HepG2 (cell line): ENCODE data around the gene ADGRF4. TPM values are rescaled to one million over a fixed set of nuclear protein-coding genes. Genes with fewer than 3 reads are reported as not detected.

ENCODE experiments used
- ATAC-seq: fragments of 200-7000 bp; cut with Tn5 transposase; 3 replicates; pipeline ENCODE4 v1.9.1; 2020; ENCODE audit warnings: mild to moderate bottlenecking, moderate library complexity
- BruUV-seq: library from RNA; stranded (reverse); fragments of 400-500 nt; replicated peaks from 2 replicates; lab custom pipeline; 2021; lab: Mats Ljungman, UMichigan
- CTCF ChIA-PET: fragments of 300-600 bp; formaldehyde crosslinking; extraction: SDS; loops from one replicate; lab custom pipeline; 2021; ENCODE audit warnings: low total read pairs, inconsistent platforms, low intra/inter-chr PET ratio; lab: Yijun Ruan, JAX
- POLR2A ChIA-PET: fragments of 350-600 bp; sonication (Branson Sonifier 250); formaldehyde crosslinking; loops from one replicate; lab custom pipeline; 2020; ENCODE audit warnings: antibody characterized with exemption, inconsistent platforms; lab: Yijun Ruan, JAX
- DNase-seq: peaks from one replicate; pipeline ENCODE4 v3.0.0-alpha.2; 2015; ENCODE audit warnings: low spot score
- FAIRE-seq: peaks from 3 replicates; lab custom pipeline; 2011; peaks lifted over from hg19 to GRCh38; lab: Jason Lieb, UNC
- H2AFZ ChIP-seq: one replicate; pipeline ENCODE4 v1.6.1; 2011; ENCODE audit warnings: low read length, inconsistent platforms
- H3K27ac ChIP-seq: fragments of 300-600 bp; 3 replicates; pipeline ENCODE4 v1.8.0; 2011; ENCODE audit warnings: mixed run types, mild to moderate bottlenecking, mixed read lengths, low read length, inconsistent platforms; ENCODE audit not compliant: insufficient read depth; ENCODE audit errors: extremely low read length
- H3K27me3 ChIP-seq, 2 experiments: fragments of 200-600 bp in 1 of 2; 2 replicates in 1 of 2; 3 replicates in 1 of 2; pipeline versions ENCODE4 v1.6.0 to v1.8.0; 2011; ENCODE audit warnings: low read length in 2 of 2, mild to moderate bottlenecking in 2 of 2, moderate library complexity in 2 of 2, inconsistent platforms in 1 of 2; ENCODE audit not compliant: insufficient read depth in 2 of 2, control insufficient read depth in 1 of 2
- H3K36me3 ChIP-seq, 2 experiments: fragments of 200-600 bp in 1 of 2; replicated peaks in 1 of 2; 2 replicates in 1 of 2; 3 replicates in 1 of 2; pipeline versions ENCODE4 v1.5.1 to v1.8.0; 2011; ENCODE audit warnings: low read length in 2 of 2, inconsistent platforms in 1 of 2; ENCODE audit not compliant: insufficient read depth in 2 of 2, control insufficient read depth in 1 of 2
- H3K4me1 ChIP-seq: 2 replicates; pipeline ENCODE4 v1.5.1; 2012; ENCODE audit warnings: low read length, inconsistent platforms; ENCODE audit not compliant: insufficient read depth
- H3K4me2 ChIP-seq: 2 replicates; pipeline ENCODE4 v1.6.0; 2011; ENCODE audit warnings: low read depth, low read length, inconsistent platforms
- H3K4me3 ChIP-seq, 3 experiments: fragments of 200-600 bp in 1 of 3; sonication (generic), shearing (Covaris generic) in 1 of 3; replicated peaks in 1 of 3; 2 replicates each; pipeline ENCODE4 v1.5.1; 2011 to 2016; ENCODE audit warnings: low read length in 3 of 3, inconsistent platforms in 2 of 3, low read depth in 2 of 3, mild to moderate bottlenecking in 2 of 3, control low read depth in 1 of 3, mixed read lengths in 1 of 3; ENCODE audit not compliant: insufficient read depth in 1 of 3
- H3K79me2 ChIP-seq: one replicate; pipeline ENCODE4 v1.6.1; 2011; ENCODE audit warnings: low read length, inconsistent platforms; ENCODE audit not compliant: insufficient read depth
- H3K9ac ChIP-seq: 2 replicates; pipeline ENCODE4 v1.6.0; 2011; ENCODE audit warnings: mild to moderate bottlenecking, low read depth, low read length, inconsistent platforms; ENCODE audit not compliant: insufficient read depth
- H3K9me3 ChIP-seq: 2 replicates; pipeline ENCODE4 v1.5.1; 2012; ENCODE audit warnings: mild to moderate bottlenecking, low read length
- H4K20me1 ChIP-seq: 2 replicates; pipeline ENCODE4 v1.6.0; 2011; ENCODE audit warnings: inconsistent platforms, mild to moderate bottlenecking, low read length, moderate library complexity; ENCODE audit not compliant: insufficient read depth
- AFF4 ChIP-seq: sonication (generic); formaldehyde crosslinking; IDR thresholded peaks from 2 replicates; pipeline ENCODE4 v1.4.0; 2020; ENCODE audit warnings: missing genetic modification reagents
- ARNT ChIP-seq: fragments of 450-650 bp; IDR thresholded peaks from 2 replicates; pipeline ENCODE4 v1.6.1; 2017
- CREBL2 ChIP-seq: sonication (generic); formaldehyde crosslinking; IDR thresholded peaks from 2 replicates; pipeline ENCODE4 v1.8.1; 2023; ENCODE audit warnings: missing genetic modification reagents, mild to moderate bottlenecking, borderline replicate concordance
- MTA1 ChIP-seq: sonication (generic); formaldehyde crosslinking; IDR thresholded peaks from 2 replicates; pipeline ENCODE4 v1.4.0; 2020; ENCODE audit warnings: missing genetic modification reagents, mild to moderate bottlenecking, borderline replicate concordance
- NFYB ChIP-seq: sonication (generic); formaldehyde crosslinking; IDR thresholded peaks from 2 replicates; pipeline ENCODE4 v1.4.0; 2020; ENCODE audit warnings: missing genetic modification reagents
- NR1H2 ChIP-seq: sonication (generic); formaldehyde crosslinking; IDR thresholded peaks from 2 replicates; pipeline ENCODE4 v1.8.1; 2022; ENCODE audit warnings: low read depth, missing genetic modification reagents, borderline replicate concordance
- SNAPC4 ChIP-seq: sonication (generic); formaldehyde crosslinking; IDR thresholded peaks from 2 replicates; pipeline ENCODE4 v1.4.0; 2020; ENCODE audit warnings: mild to moderate bottlenecking, missing genetic modification reagents
- ZFP91 ChIP-seq: sonication (generic); formaldehyde crosslinking; IDR thresholded peaks from 2 replicates; pipeline ENCODE4 v1.9.0; 2022; ENCODE audit warnings: missing genetic modification reagents, mild to moderate bottlenecking, borderline replicate concordance
- ZKSCAN1 ChIP-seq: fragments of 150-350 bp; IDR thresholded peaks from 2 replicates; pipeline ENCODE4 v1.6.1; 2014; ENCODE audit warnings: low read length
- ZNF160 ChIP-seq: sonication (generic); formaldehyde crosslinking; IDR thresholded peaks from 2 replicates; pipeline ENCODE4 v1.8.0; 2022; ENCODE audit warnings: mild to moderate bottlenecking, inconsistent platforms, missing genetic modification reagents
- ZNF550 ChIP-seq: sonication (generic); formaldehyde crosslinking; IDR thresholded peaks from 2 replicates; pipeline ENCODE4 v1.4.0; 2020; ENCODE audit warnings: mild to moderate bottlenecking, missing genetic modification reagents, borderline replicate concordance
- ZNF567 ChIP-seq: sonication (generic); formaldehyde crosslinking; IDR thresholded peaks from 2 replicates; pipeline ENCODE4 v1.8.1; 2023; ENCODE audit warnings: mild to moderate bottlenecking, missing genetic modification reagents, borderline replicate concordance
- WGBS: methylation state at CpG from one replicate; pipeline ENCODE4 v1.1.6; 2017; ENCODE audit warnings: low lambda C conversion rate; 5-methylcytosine and 5-hydroxymethylcytosine counted together
- in situ Hi-C: cut with HindIII; loops from 2 replicates; pipeline ENCODE4 v1.10.0; 2017; ENCODE audit warnings: low pct_unique_long_range_greater_than_20kb; ENCODE audit not compliant: extremely low pct_ligation_motif_present
- intact Hi-C: fragments of 100-400 bp; cut with micrococcal nuclease; formaldehyde crosslinking; loops from one replicate; pipeline ENCODE4 v1.10.0; 2022; ENCODE audit not compliant: unreplicated experiment
- polyA plus RNA-seq, 8 experiments: library from polyadenylated mRNA; depleted of rRNA in 3 of 8; stranded (reverse) in 7 of 8; unstranded in 1 of 8; fragments of >200 nt; fragmentation: Illumina TruSeq in 4 of 8; extraction: Trizol in 4 of 8; gene quantifications; 2 replicates each; pipeline versions ENCODE4 v1.2.1 to v1.2.3, GENCODE V29; 2011 to 2016; ENCODE audit warnings: low read depth in 4 of 8, missing spikeins in 1 of 8, mixed read lengths in 1 of 8; ENCODE audit not compliant: insufficient read depth in 1 of 8
- total RNA-seq, 5 experiments: library from RNA; depleted of rRNA; stranded (reverse); fragments of >200 nt; fragmentation: Illumina TruSeq; extraction: Trizol; gene quantifications; 2 replicates each; pipeline ENCODE4 v1.2.3, GENCODE V29; 2016; ENCODE audit warnings: low read depth in 1 of 5

ADGRF4 gene
- total and polyA plus RNA-seq, 2 of the 13 experiments (the other 11 are each of a cell fraction or from before 2014, with no cell fraction given): 0.01 TPM; not detected in 1

- TF ChIP-seq SNAPC4 (CRISPR knock-in tag) (no peak), ZNF550 (no peak), ZFP91 (CRISPR knock-in tag) (no peak), ZNF567 (CRISPR knock-in tag) (no peak), ZNF160 (no peak)
Observed at GRCh38 chr6:47722194-47722593, 23.8 kb downstream of the ADGRF4 start (continued).

- Histone ChIP-seq H3K9me3 (no peaks in the 10 kb centered on the region), H3K79me2 (no peaks in the 10 kb centered on the region), H3K4me3 (no peak overlapping the region), H3K4me1 (no peaks in the 10 kb centered on the region), H3K36me3 (no peaks in the 10 kb centered on the region), H3K27me3 (0 out of 5 replicates have a peak, but pooled peaks cover 1 to 4% of the 10 kb centered on the region in 2 experiments), H3K9ac (no peak overlapping the region), H4K20me1 (no peaks in the 10 kb centered on the region), H3K27ac (no peak overlapping the region), H2AFZ (no peak overlapping the region), H3K4me2 (no peak overlapping the region)
- BruUV-seq: no TSS peak
- WGBS: 10% methylated on average over 2 of the region's 2 CpGs
- ChIA-PET CTCF (no interaction called here), POLR2A (no interaction called here)
- DNase-seq (no peak), ATAC-seq (no peak), FAIRE-seq (no peak)
- in situ Hi-C loops (no loop called here), intact Hi-C loops (no loop called here)
- TF ChIP-seq MTA1 (CRISPR knock-in tag) (no peak), ARNT (no peak), ZKSCAN1 (no peak), NR1H2 (CRISPR knock-in tag) (no peak), AFF4 (no peak), CREBL2 (CRISPR knock-in tag) (no peak), NFYB (no peak)
Observed at GRCh38 chr6:47724300-47724699, 25.9 kb downstream of the ADGRF4 start.
